ENCODE measurements around the gene ALCAM. TPM values are rescaled to one million over a fixed set of nuclear protein-coding genes. Genes with fewer than 3 reads are reported as not detected.

The ALCAM gene
- total and polyA plus RNA-seq, 8 donors = 11.3 to 121 (median 50.7) TPM

DNA sequence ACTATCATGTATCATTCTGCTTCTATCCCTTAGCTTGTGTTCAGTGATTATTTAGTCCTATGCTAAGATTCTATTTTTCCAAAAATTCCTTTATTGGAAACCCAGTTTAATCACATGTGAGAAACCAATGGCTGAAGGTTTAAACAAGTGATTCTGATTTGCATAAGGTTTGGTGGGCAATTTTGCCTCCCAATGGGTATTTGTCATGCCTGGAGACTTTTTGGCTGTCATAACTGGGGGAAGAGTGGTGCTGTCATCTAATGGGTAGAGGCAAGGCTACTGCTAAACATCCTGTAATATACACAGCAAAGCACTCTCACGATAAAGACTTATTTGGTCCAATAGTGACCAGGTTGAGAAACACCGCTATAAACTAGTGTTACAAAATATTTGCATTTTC lies 148.7 kb downstream of the ALCAM start:
- H3K4me3 ChIP-seq = no peak overlapping the region
- H3K9me3 ChIP-seq = no peaks in the 10 kb centered on the region
- intact Hi-C loops (cut with DNase I; ENCODE audit: low total_unique reads) = loop anchor here (10.0 kb wide), 1 partner anchor 941 kb away; no protein-coding TSS in a partner anchor
- TF ChIP-seq POLR2AphosphoS5 (IDR thresholded peaks at IDR 0.05) (no peak), EP300 (IDR thresholded peaks at IDR 0.05) (no peak)
- H3K27me3 ChIP-seq = no peaks in the 10 kb centered on the region
- DNase-seq = no peak
- no peak overlapping the region for H3K27ac ChIP-seq
- H3K4me1 ChIP-seq = peaks cover 0 to 5% (median 0%) of the 10 kb centered on the region in 4 donors
- no peaks in the 10 kb centered on the region for H3K36me3 ChIP-seq
- WGBS, 5 donors = 82 to 95% (median 92%) methylated on average over 2 of the region's 2 CpGs

DNA sequence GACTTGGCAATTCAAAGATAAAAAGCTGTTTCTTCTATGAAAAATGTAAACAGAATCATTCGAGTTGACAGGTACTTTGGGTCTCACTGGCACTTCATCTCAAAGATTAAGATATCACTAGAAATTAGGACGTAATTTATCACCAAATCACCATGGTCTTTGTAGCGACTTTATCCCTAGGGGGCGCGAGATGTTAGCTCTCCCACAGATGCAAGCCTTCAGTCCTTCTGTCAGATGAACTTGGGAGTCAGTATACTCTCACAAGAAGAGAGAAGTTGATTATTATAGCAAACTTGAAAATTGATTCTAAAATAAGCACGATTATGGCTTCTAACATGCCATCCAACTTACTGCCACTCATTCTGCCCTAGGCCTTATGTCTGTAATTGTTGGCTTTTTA lies 150.3 kb downstream of the ALCAM start:
- Histone ChIP-seq H3K9me3 (no peaks in the 10 kb centered on the region), H3K27me3 (no peaks in the 10 kb centered on the region), H3K4me1 (peaks cover 0 to 5% (median 0%) of the 10 kb centered on the region in 4 donors), H3K36me3 (no peaks in the 10 kb centered on the region), H3K4me3 (no peak overlapping the region), H3K27ac (no peak overlapping the region)
- 61 to 65% (median 61%) methylated on average over 6 of the region's 6 CpGs for WGBS, 5 donors
- peak in 1 of 2 donors; percentile 20 for DNase-seq
- TF ChIP-seq, protein P1, sequence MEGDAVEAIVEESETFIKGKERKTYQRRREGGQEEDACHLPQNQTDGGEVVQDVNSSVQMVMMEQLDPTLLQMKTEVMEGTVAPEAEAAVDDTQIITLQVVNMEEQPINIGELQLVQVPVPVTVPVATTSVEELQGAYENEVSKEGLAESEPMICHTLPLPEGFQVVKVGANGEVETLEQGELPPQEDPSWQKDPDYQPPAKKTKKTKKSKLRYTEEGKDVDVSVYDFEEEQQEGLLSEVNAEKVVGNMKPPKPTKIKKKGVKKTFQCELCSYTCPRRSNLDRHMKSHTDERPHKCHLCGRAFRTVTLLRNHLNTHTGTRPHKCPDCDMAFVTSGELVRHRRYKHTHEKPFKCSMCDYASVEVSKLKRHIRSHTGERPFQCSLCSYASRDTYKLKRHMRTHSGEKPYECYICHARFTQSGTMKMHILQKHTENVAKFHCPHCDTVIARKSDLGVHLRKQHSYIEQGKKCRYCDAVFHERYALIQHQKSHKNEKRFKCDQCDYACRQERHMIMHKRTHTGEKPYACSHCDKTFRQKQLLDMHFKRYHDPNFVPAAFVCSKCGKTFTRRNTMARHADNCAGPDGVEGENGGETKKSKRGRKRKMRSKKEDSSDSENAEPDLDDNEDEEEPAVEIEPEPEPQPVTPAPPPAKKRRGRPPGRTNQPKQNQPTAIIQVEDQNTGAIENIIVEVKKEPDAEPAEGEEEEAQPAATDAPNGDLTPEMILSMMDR (IDR thresholded peaks at IDR 0.05) = no peak
- TF ChIP-seq POLR2A (IDR thresholded peaks at IDR 0.05) = no peak
- no peak for TF ChIP-seq POLR2AphosphoS5 (IDR thresholded peaks at IDR 0.05)
- TF ChIP-seq EP300 (IDR thresholded peaks at IDR 0.05) = no peak
- intact Hi-C loops (cut with DNase I; ENCODE audit: low total_unique reads) = loop anchor here (10.0 kb wide), 1 partner anchor 942 kb away; no protein-coding TSS in a partner anchor

DNA sequence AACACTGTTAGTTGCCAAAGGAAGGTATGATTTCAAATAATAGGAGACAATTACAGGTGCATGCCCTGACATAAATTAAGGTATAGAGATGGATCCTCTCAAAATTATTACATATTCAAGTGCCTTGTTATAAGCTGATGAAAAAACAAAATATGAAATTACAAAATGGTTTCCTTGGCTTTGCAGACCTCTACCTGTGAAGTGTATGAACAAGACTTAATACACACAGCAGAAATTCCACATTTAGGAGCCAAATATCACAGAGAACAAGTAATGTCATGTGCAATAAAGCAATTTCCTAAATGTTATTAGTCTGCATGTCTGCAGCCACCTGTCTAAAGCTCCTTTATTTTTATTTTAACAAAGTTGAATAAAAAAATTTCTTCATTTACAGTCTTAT lies 151.5 kb downstream of the ALCAM start:
- no peak overlapping the region for H3K27ac ChIP-seq
- H3K4me3 ChIP-seq = no peak overlapping the region
- no peaks in the 10 kb centered on the region for H3K27me3 ChIP-seq
- H3K36me3 ChIP-seq = no peaks in the 10 kb centered on the region
- DNase-seq = no peak
- no peaks in the 10 kb centered on the region for H3K9me3 ChIP-seq
- no peak for TF ChIP-seq POLR2A (IDR thresholded peaks at IDR 0.05)
- TF ChIP-seq, protein P1 (IDR thresholded peaks at IDR 0.05) = peak in 1 of 7 experiments; percentile 15
- TF ChIP-seq EP300 (IDR thresholded peaks at IDR 0.05) = no peak
- H3K4me1 ChIP-seq = peaks cover 0 to 5% (median 0%) of the 10 kb centered on the region in 4 donors
- intact Hi-C loops (cut with DNase I; ENCODE audit: low total_unique reads) = loop anchor here (10.0 kb wide), 1 partner anchor 943 kb away; no protein-coding TSS in a partner anchor

DNA sequence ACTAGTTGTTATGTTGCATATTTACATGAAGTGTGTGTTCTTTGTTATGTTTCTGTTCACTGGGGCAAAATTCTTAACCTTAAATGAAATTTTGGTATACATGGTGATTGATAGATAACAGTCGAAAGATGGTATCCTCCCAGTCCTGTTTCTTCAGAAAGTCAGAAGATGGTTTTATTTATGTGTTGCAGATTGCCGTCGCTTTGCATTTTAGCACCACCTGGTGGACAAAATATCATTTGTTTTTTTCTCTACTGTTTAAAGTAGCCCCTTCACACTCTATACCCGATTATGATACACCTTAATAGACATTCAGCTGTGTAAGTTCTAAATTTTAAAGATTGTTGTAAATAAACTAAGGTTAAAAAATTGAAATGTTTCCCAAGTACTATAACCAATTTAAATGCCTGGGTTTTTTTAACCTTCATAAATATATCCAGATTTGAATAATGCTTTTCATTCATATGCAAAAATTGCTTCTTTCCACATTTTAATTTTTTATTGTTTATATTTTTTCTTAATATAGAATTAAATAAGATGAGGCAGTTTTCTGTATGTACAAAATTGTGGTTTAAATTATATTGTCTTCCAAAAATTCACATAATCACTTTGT lies 152.2 kb downstream of the ALCAM start:
- H3K36me3 ChIP-seq = peaks cover 0 to under 1% (median 0%) of the 10 kb centered on the region in 4 donors
- H3K9me3 ChIP-seq = no peaks in the 10 kb centered on the region
- intact Hi-C loops (cut with DNase I; ENCODE audit: low total_unique reads) = loop anchor here (10.0 kb wide), 1 partner anchor 944 kb away; no protein-coding TSS in a partner anchor
- 0 to 4% (median 1%) methylated on average over 4 of the region's 4 CpGs for WGBS, 5 donors
- TF ChIP-seq, protein P1 (IDR thresholded peaks at IDR 0.05) = peak in 4 of 7 experiments; percentile 49 to 71 (median 58)
- no peak for TF ChIP-seq POLR2AphosphoS5 (IDR thresholded peaks at IDR 0.05)
- TF ChIP-seq POLR2A (IDR thresholded peaks at IDR 0.05) = no peak
- no peak for TF ChIP-seq EP300 (IDR thresholded peaks at IDR 0.05)
- no peak overlapping the region for H3K4me3 ChIP-seq
- H3K27ac ChIP-seq = no peak overlapping the region
- peak in 1 of 2 donors; percentile 83 for DNase-seq
- peaks cover 0 to 5% (median 0%) of the 10 kb centered on the region in 4 donors for H3K4me1 ChIP-seq
- H3K27me3 ChIP-seq = no peaks in the 10 kb centered on the region

DNA sequence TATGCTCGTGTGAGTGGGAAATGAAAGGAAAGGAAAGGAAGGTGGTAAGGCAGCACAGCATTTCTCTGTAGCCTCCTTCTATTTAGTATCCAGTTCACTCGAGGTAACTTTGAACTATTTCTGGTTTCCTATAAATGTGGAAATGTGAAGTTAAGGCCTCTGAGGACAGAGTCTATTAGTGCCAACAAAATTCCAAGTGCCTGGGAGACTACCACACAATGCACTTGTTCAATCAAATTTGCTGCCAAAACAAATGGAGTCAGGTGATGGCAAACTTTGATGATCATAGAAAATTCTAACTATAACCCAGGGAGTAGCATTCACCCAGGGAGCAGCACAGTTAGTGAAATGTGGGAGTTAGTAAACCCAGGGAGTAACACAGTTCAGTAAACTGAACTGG lies 155.1 kb downstream of the ALCAM start:
- DNase-seq = no peak
- 39 to 75% (median 57%) methylated on average over 2 of the region's 2 CpGs for WGBS, 5 donors
- no peak for TF ChIP-seq EP300 (IDR thresholded peaks at IDR 0.05)
- no peak for TF ChIP-seq POLR2A (IDR thresholded peaks at IDR 0.05)
- TF ChIP-seq POLR2AphosphoS5 (IDR thresholded peaks at IDR 0.05) = no peak
- TF ChIP-seq, protein P1 (IDR thresholded peaks at IDR 0.05) = no peak
- Histone ChIP-seq H3K4me1 (peaks cover 0 to 5% (median 0%) of the 10 kb centered on the region in 4 donors), H3K27me3 (no peaks in the 10 kb centered on the region), H3K4me3 (no peak overlapping the region), H3K36me3 (peaks cover 0 to 15% (median 1%) of the 10 kb centered on the region in 4 donors), H3K27ac (no peak overlapping the region), H3K9me3 (no peaks in the 10 kb centered on the region)
- intact Hi-C loops (cut with DNase I; ENCODE audit: low total_unique reads) = no loop called here

Measured in stomach (tissue), 9 donors.